Kidney capillary endothelial cell (primary cell): ENCODE data around the gene BCORL1.

ENCODE experiments used
- DNase-seq: peaks from one replicate; pipeline ENCODE4 v3.0.0-alpha.2; 2018; ENCODE audit warnings: low spot score

Gene BCORL1

GRCh38 chrX:130009658-130010223 lies 27.3 kb downstream of the BCORL1 start:
- no peak for DNase-seq

- DNase-seq, result no peak
Measured at GRCh38 chrX:130012683-130013082, 30.2 kb downstream of the BCORL1 start.

GRCh38 chrX:130013661-130014060 lies 31.2 kb downstream of the BCORL1 start:
- no peak for DNase-seq

GRCh38 chrX:130014356-130014755 lies 31.9 kb downstream of the BCORL1 start:
- DNase-seq, result no peak

GRCh38 chrX:130014770-130015169 lies 32.3 kb downstream of the BCORL1 start:
- no peak for DNase-seq

GRCh38 chrX:130015181-130015580 lies 32.7 kb downstream of the BCORL1 start:
- DNase-seq, result no peak

- DNase-seq, result no peak
Measured at GRCh38 chrX:130018143-130018542, 35.7 kb downstream of the BCORL1 start.

GRCh38 chrX:130020661-130021324 lies 38.4 kb downstream of the BCORL1 start:
- DNase-seq, result no peak

GRCh38 chrX:130024127-130024526 lies 41.7 kb downstream of the BCORL1 start:
- DNase-seq, result peak; percentile 26

- no peak for DNase-seq
Measured at GRCh38 chrX:130025256-130025655, 42.8 kb downstream of the BCORL1 start.

- no peak for DNase-seq
Measured at GRCh38 chrX:130027569-130027968, 45.1 kb downstream of the BCORL1 start.

GRCh38 chrX:130028196-130028595 lies 45.8 kb downstream of the BCORL1 start:
- peak; percentile 21 for DNase-seq

- DNase-seq, result no peak
Measured at GRCh38 chrX:130030826-130031225, 48.4 kb downstream of the BCORL1 start.

- DNase-seq, result no peak
Measured at GRCh38 chrX:130032552-130032951, 50.1 kb downstream of the BCORL1 start.

- DNase-seq, result no peak
Measured at GRCh38 chrX:130034178-130034577, 51.7 kb downstream of the BCORL1 start.

GRCh38 chrX:130039847-130040246 lies 57.4 kb downstream of the BCORL1 start:
- no peak for DNase-seq

GRCh38 chrX:130047416-130047815 lies 65.0 kb downstream of the BCORL1 start:
- DNase-seq, result no peak

GRCh38 chrX:130048686-130049222 lies 66.3 kb downstream of the BCORL1 start:
- no peak for DNase-seq

- DNase-seq, result no peak
Measured at GRCh38 chrX:130049821-130050220, 67.4 kb downstream of the BCORL1 start.

GRCh38 chrX:130051176-130051845 lies 68.9 kb downstream of the BCORL1 start:
- no peak for DNase-seq

- no peak for DNase-seq
Measured at GRCh38 chrX:130053236-130053635, 70.8 kb downstream of the BCORL1 start.

- no peak for DNase-seq
Measured at GRCh38 chrX:130055103-130055502, 72.7 kb downstream of the BCORL1 start.

- no peak for DNase-seq
Measured at GRCh38 chrX:130055899-130056298, 73.5 kb downstream of the BCORL1 start.
